ENCODE measurements around the gene COL4A2.

COL4A2 gene

DNA sequence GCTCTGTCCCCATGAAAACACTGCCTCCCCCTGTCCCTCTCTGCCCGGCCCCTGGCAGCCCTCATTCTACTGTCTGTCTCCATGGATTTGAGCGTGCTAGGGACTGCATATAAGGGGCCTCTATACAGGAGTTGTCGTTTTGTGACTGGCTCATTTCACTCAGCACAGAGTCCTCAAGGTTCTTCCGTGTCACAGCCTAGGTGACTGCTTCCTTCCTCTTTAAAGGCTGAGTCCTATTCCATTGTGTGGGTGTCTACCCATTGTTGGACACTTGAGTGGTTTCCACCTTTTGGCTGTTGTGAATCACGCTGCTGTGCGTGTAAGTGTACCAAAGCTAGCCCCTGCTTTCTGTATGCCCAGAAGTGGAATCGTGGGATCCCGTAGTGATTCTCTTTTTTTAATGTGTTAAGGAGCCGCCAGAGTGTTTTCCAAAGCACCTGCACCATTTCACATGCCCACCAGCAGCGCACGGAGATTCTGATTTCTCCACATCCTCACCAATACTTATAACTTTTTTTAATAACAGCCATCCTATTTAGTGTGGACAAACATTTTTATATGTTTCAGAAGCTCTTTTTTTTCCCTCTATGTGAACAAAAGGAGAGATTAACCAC is 116.7 kb downstream of the COL4A2 start:
- no peak for DNase-seq
- no peak for TF ChIP-seq CTCF (IDR thresholded peaks at IDR 0.05; ENCODE audit: low read depth, low read length)
- H3K4me3 ChIP-seq (ENCODE audit: low read depth, low read length), result no peak overlapping the region
- H3K27me3 ChIP-seq (ENCODE audit: insufficient read depth, low read depth, severe bottlenecking), result no peaks in the 10 kb centered on the region
- H3K27ac ChIP-seq, result no peak overlapping the region
- H3K9me3 ChIP-seq (ENCODE audit: severe bottlenecking), result no peaks in the 10 kb centered on the region
- H3K36me3 ChIP-seq, result no peaks in the 10 kb centered on the region; the same call in 1 of the 2 replicates

- H3K4me3 ChIP-seq (ENCODE audit: low read depth, low read length), result no peak overlapping the region
- H3K27ac ChIP-seq, result no peak overlapping the region
- no peaks in the 10 kb centered on the region for H3K27me3 ChIP-seq (ENCODE audit: insufficient read depth, low read depth, severe bottlenecking)
- no peaks in the 10 kb centered on the region; the same call in 1 of the 2 replicates for H3K36me3 ChIP-seq
- no peaks in the 10 kb centered on the region for H3K9me3 ChIP-seq (ENCODE audit: severe bottlenecking)
- DNase-seq, result no peak
- no peak for TF ChIP-seq CTCF (IDR thresholded peaks at IDR 0.05; ENCODE audit: low read depth, low read length)
Observed at GRCh38 chr13:110424569-110425443, 117.7 kb downstream of the COL4A2 start.

- Histone ChIP-seq H3K36me3 (peaks cover 2% of the 10 kb centered on the region; the same call in 1 of the 2 replicates), H3K9me3 (ENCODE audit: severe bottlenecking) (no peaks in the 10 kb centered on the region), H3K4me3 (ENCODE audit: low read depth, low read length) (no peak overlapping the region), H3K27me3 (ENCODE audit: insufficient read depth, low read depth, severe bottlenecking) (no peaks in the 10 kb centered on the region), H3K27ac (no peak overlapping the region)
- DNase-seq, result no peak
- TF ChIP-seq CTCF (IDR thresholded peaks at IDR 0.05; ENCODE audit: low read depth, low read length), result no peak
Observed at GRCh38 chr13:110425444-110425780, 118.3 kb downstream of the COL4A2 start.

GRCh38 chr13:110426735-110427134 is 119.7 kb downstream of the COL4A2 start:
- Histone ChIP-seq H3K9me3 (ENCODE audit: severe bottlenecking) (no peaks in the 10 kb centered on the region), H3K27ac (no peak overlapping the region), H3K27me3 (ENCODE audit: insufficient read depth, low read depth, severe bottlenecking) (no peaks in the 10 kb centered on the region), H3K4me3 (ENCODE audit: low read depth, low read length) (no peak overlapping the region), H3K36me3 (peaks cover 4% of the 10 kb centered on the region; the same call in 1 of the 2 replicates)
- no peak for TF ChIP-seq CTCF (IDR thresholded peaks at IDR 0.05; ENCODE audit: low read depth, low read length)
- DNase-seq, result no peak

DNA sequence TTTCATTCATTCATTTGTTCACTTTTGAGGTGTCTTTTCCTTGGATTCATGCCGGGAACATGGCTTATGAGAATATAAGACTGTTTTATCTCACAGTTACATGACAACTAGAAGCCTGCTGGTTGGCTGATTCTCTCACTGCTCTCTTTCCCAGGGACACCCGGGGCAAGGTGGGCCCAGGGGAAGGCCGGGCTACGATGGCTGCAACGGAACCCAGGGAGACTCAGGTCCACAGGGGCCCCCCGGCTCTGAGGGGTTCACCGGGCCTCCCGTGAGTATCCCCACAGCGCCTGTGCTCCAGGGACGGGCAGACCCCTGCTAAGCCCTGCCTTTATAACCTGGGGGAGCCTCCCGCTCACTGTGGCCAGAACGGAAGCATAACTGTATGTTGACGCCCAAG is 121.2 kb downstream of the COL4A2 start:
- Histone ChIP-seq H3K4me3 (ENCODE audit: low read depth, low read length) (no peak overlapping the region), H3K36me3 (peaks cover 4% of the 10 kb centered on the region; the same call in 1 of the 2 replicates), H3K27me3 (ENCODE audit: insufficient read depth, low read depth, severe bottlenecking) (no peaks in the 10 kb centered on the region), H3K27ac (no peak overlapping the region), H3K9me3 (ENCODE audit: severe bottlenecking) (no peaks in the 10 kb centered on the region)
- no peak for TF ChIP-seq CTCF (IDR thresholded peaks at IDR 0.05; ENCODE audit: low read depth, low read length)
- DNase-seq, result no peak

Measured in WERI-Rb-1 (cell line).